HEK293 (cell line): Measurements from ENCODE around the gene CHST2.

Experiments used
- CTCF ChIA-PET: fragments of 350-600 bp; formaldehyde crosslinking; extraction: SDS; loops from one replicate; lab custom pipeline; 2021; ENCODE audit warnings: antibody characterized with exemption; lab: Yijun Ruan, JAX
- POLR2A ChIA-PET: fragments of 300-600 bp; formaldehyde crosslinking; extraction: SDS; loops from one replicate; lab custom pipeline; 2020; ENCODE audit warnings: antibody characterized with exemption, inconsistent platforms; lab: Yijun Ruan, JAX
- H3K27ac ChIP-seq: fragments of 200-500 bp; sonication (Bioruptor generic); 2 replicates; pipeline ENCODE4 v1.5.1; 2014; ENCODE audit warnings: low read depth, low read length, control low read depth, inconsistent platforms; ENCODE audit errors: extremely low read depth
- H3K36me3 ChIP-seq, 2 experiments: fragments of 200-500 bp in 1 of 2; sonication (Bioruptor generic) in 1 of 2; 1 replicate in 1 of 2; 2 replicates in 1 of 2; pipeline ENCODE4 v1.5.1; 2014 to 2017; ENCODE audit warnings: inconsistent platforms in 2 of 2, low read length in 2 of 2; ENCODE audit not compliant: control insufficient read depth in 2 of 2, insufficient read depth in 1 of 2
- H3K4me1 ChIP-seq: fragments of 200-500 bp; sonication (Bioruptor generic); 2 replicates; pipeline ENCODE4 v1.5.1; 2014; ENCODE audit warnings: mild to moderate bottlenecking, low read length, inconsistent platforms; ENCODE audit not compliant: control insufficient read depth, insufficient read depth
- H3K4me3 ChIP-seq: 2 replicates; pipeline ENCODE4 v1.5.1; 2011; ENCODE audit warnings: low read depth, mild to moderate bottlenecking, control low read depth, low read length, moderate library complexity
- H3K9me3 ChIP-seq: fragments of 200-500 bp; sonication (Bioruptor generic); 2 replicates; pipeline ENCODE4 v1.5.1; 2014; ENCODE audit warnings: low read depth, low read length, inconsistent platforms; ENCODE audit not compliant: control insufficient read depth, insufficient read depth
- BCL11B ChIP-seq: fragments of 450-650 bp; formaldehyde crosslinking; IDR thresholded peaks from 2 replicates; pipeline ENCODE4 v1.5.1; 2016; ENCODE audit warnings: low read depth, missing biosample characterization, missing genetic modification characterization
- BCL6B ChIP-seq: fragments of 450-650 bp; formaldehyde crosslinking; IDR thresholded peaks from 2 replicates; pipeline ENCODE4 v1.5.1; 2017; ENCODE audit warnings: missing biosample characterization, missing genetic modification characterization
- HIC1 ChIP-seq: fragments of 450-650 bp; formaldehyde crosslinking; IDR thresholded peaks from 2 replicates; pipeline ENCODE4 v1.5.1; 2016; ENCODE audit warnings: missing biosample characterization, missing genetic modification characterization
- OVOL3 ChIP-seq: fragments of 450-650 bp; formaldehyde crosslinking; IDR thresholded peaks from 2 replicates; pipeline ENCODE4 v1.5.1; 2016; ENCODE audit warnings: missing biosample characterization, missing genetic modification characterization
- PRDM6 ChIP-seq: fragments of 450-650 bp; formaldehyde crosslinking; IDR thresholded peaks from 2 replicates; pipeline ENCODE4 v1.5.1; 2017; ENCODE audit warnings: missing biosample characterization, missing genetic modification characterization
- RBAK ChIP-seq: fragments of 450-650 bp; formaldehyde crosslinking; IDR thresholded peaks from 2 replicates; pipeline ENCODE4 v1.5.1; 2016; ENCODE audit warnings: missing biosample characterization, missing genetic modification characterization
- ZEB2 ChIP-seq: fragments of 450-650 bp; formaldehyde crosslinking; IDR thresholded peaks from 2 replicates; pipeline ENCODE4 v1.5.1; 2016; ENCODE audit warnings: missing biosample characterization, missing genetic modification characterization
- ZIC2 ChIP-seq: fragments of 450-650 bp; formaldehyde crosslinking; IDR thresholded peaks from 2 replicates; pipeline ENCODE4 v1.5.1; 2016; ENCODE audit warnings: missing biosample characterization, missing genetic modification characterization
- ZNF10 ChIP-seq: fragments of 450-650 bp; formaldehyde crosslinking; IDR thresholded peaks from 2 replicates; pipeline ENCODE4 v1.5.1; 2017; ENCODE audit warnings: missing biosample characterization, missing genetic modification characterization
- ZNF114 ChIP-seq: fragments of 450-650 bp; formaldehyde crosslinking; IDR thresholded peaks from 2 replicates; pipeline ENCODE4 v1.5.0; 2017; ENCODE audit warnings: missing biosample characterization, missing genetic modification characterization
- ZNF202 ChIP-seq: fragments of 450-650 bp; formaldehyde crosslinking; IDR thresholded peaks from 2 replicates; pipeline ENCODE4 v1.5.1; 2016; ENCODE audit warnings: missing biosample characterization, missing genetic modification characterization, borderline replicate concordance
- ZNF266 ChIP-seq: fragments of 450-650 bp; formaldehyde crosslinking; IDR thresholded peaks from 2 replicates; pipeline ENCODE4 v1.5.1; 2016; ENCODE audit warnings: missing biosample characterization, missing genetic modification characterization, low read depth
- ZNF280C ChIP-seq: fragments of 450-650 bp; formaldehyde crosslinking; IDR thresholded peaks from 2 replicates; pipeline ENCODE4 v1.5.1; 2016; ENCODE audit warnings: missing biosample characterization, missing genetic modification characterization
- ZNF302 ChIP-seq: fragments of 450-650 bp; formaldehyde crosslinking; IDR thresholded peaks from 2 replicates; pipeline ENCODE4 v1.5.1; 2016; ENCODE audit warnings: missing biosample characterization, missing genetic modification characterization, low read depth
- ZNF398 ChIP-seq: fragments of 450-650 bp; formaldehyde crosslinking; IDR thresholded peaks from 2 replicates; pipeline ENCODE4 v1.5.1; 2017; ENCODE audit warnings: missing biosample characterization, missing genetic modification characterization
- ZNF423 ChIP-seq: fragments of 450-650 bp; formaldehyde crosslinking; IDR thresholded peaks from 2 replicates; pipeline ENCODE4 v1.5.1; 2016; ENCODE audit warnings: missing biosample characterization, missing genetic modification characterization
- ZNF514 ChIP-seq: fragments of 450-650 bp; formaldehyde crosslinking; IDR thresholded peaks from 2 replicates; pipeline ENCODE4 v1.5.1; 2016; ENCODE audit warnings: missing biosample characterization, missing genetic modification characterization
- ZNF530 ChIP-seq: fragments of 450-650 bp; formaldehyde crosslinking; IDR thresholded peaks from 2 replicates; pipeline ENCODE4 v1.5.1; 2016; ENCODE audit warnings: low read depth, missing biosample characterization, missing genetic modification characterization
- ZNF544 ChIP-seq: fragments of 450-650 bp; formaldehyde crosslinking; IDR thresholded peaks from 2 replicates; pipeline ENCODE4 v1.5.0; 2017; ENCODE audit warnings: missing biosample characterization, missing genetic modification characterization
- ZNF549 ChIP-seq: fragments of 450-650 bp; IDR thresholded peaks from 2 replicates; pipeline ENCODE4 v1.5.1; 2018; ENCODE audit warnings: missing biosample characterization, missing genetic modification characterization, mild to moderate bottlenecking, inconsistent platforms, moderate library complexity
- ZNF660 ChIP-seq: fragments of 450-650 bp; IDR thresholded peaks from 2 replicates; pipeline ENCODE4 v1.5.1; 2018; ENCODE audit warnings: missing biosample characterization, mild to moderate bottlenecking, missing genetic modification characterization
- ZNF837 ChIP-seq: fragments of 450-650 bp; formaldehyde crosslinking; IDR thresholded peaks from 2 replicates; pipeline ENCODE4 v1.5.1; 2016; ENCODE audit warnings: missing biosample characterization, missing genetic modification characterization
- ZSCAN30 ChIP-seq: fragments of 450-650 bp; IDR thresholded peaks from 2 replicates; pipeline ENCODE4 v1.5.1; 2018; ENCODE audit warnings: missing biosample characterization, mild to moderate bottlenecking, missing genetic modification characterization, moderate library complexity

The CHST2 gene

GRCh38 chr3:143132246-143132980 is 12.8 kb downstream of the CHST2 start (continued):
- no peak for TF ChIP-seq ZNF423 (tag by site-specific recombination)
- no peak for TF ChIP-seq PRDM6 (tag by site-specific recombination)
- TF ChIP-seq ZNF266 (tag by site-specific recombination) = no peak
- TF ChIP-seq, all 188 proteins: peak for 0

GRCh38 chr3:143134471-143134870 is 14.9 kb downstream of the CHST2 start:
- H3K36me3 ChIP-seq = no peaks in the 10 kb centered on the region
- ChIA-PET POLR2A (no interaction called here), CTCF (interaction anchor here (1.4 kb wide), 1 partner anchor 509 kb away, joined by 3 read pairs; no protein-coding TSS in a partner anchor)
- no peak overlapping the region for H3K27ac ChIP-seq
- peaks cover 2% of the 10 kb centered on the region; the same call in 1 of the 2 replicates for H3K4me1 ChIP-seq
- peak; percentile 72 for TF ChIP-seq ZIC2
- TF ChIP-seq ZNF544 = 0 out of 2 replicates have a peak, but pooled peaks have one; percentile 18
- TF ChIP-seq ZNF660 (tag by site-specific recombination) = peak; percentile 41; the same call in 1 of the 2 replicates
- no peak for TF ChIP-seq ZSCAN30
- no peak overlapping the region for H3K4me3 ChIP-seq
- H3K9me3 ChIP-seq = no peaks in the 10 kb centered on the region

GRCh38 chr3:143135150-143135549 is 15.6 kb downstream of the CHST2 start:
- Histone ChIP-seq H3K27ac (no peak overlapping the region), H3K4me1 (peaks cover 2% of the 10 kb centered on the region; the same call in 1 of the 2 replicates), H3K4me3 (no peak overlapping the region), H3K36me3 (no peaks in the 10 kb centered on the region), H3K9me3 (no peaks in the 10 kb centered on the region)
- ChIA-PET CTCF (interaction anchor here (1.4 kb wide), 1 partner anchor 509 kb away, joined by 3 read pairs; no protein-coding TSS in a partner anchor), POLR2A (no interaction called here)
- no peak for TF ChIP-seq ZNF302 (tag by site-specific recombination)
- no peak for TF ChIP-seq ZNF398
- TF ChIP-seq OVOL3 (tag by site-specific recombination) = no peak
- TF ChIP-seq ZNF202 = no peak
- no peak for TF ChIP-seq ZNF530
- no peak for TF ChIP-seq ZNF10 (tag by site-specific recombination)
- no peak for TF ChIP-seq ZEB2 (tag by site-specific recombination)
- no peak for TF ChIP-seq ZNF549 (tag by site-specific recombination)
- TF ChIP-seq ZNF266 (tag by site-specific recombination) = no peak
- TF ChIP-seq ZNF514 (tag by site-specific recombination) = no peak
- no peak for TF ChIP-seq RBAK (tag by site-specific recombination)
- TF ChIP-seq ZNF280C (tag by site-specific recombination) = no peak
- TF ChIP-seq BCL11B (tag by site-specific recombination) = no peak
- TF ChIP-seq ZNF837 = no peak
- no peak for TF ChIP-seq HIC1 (tag by site-specific recombination)
- TF ChIP-seq ZNF114 (tag by site-specific recombination) = no peak
- TF ChIP-seq BCL6B = no peak
